Measurements from ENCODE around the gene ADNP.

ADNP gene

DNA sequence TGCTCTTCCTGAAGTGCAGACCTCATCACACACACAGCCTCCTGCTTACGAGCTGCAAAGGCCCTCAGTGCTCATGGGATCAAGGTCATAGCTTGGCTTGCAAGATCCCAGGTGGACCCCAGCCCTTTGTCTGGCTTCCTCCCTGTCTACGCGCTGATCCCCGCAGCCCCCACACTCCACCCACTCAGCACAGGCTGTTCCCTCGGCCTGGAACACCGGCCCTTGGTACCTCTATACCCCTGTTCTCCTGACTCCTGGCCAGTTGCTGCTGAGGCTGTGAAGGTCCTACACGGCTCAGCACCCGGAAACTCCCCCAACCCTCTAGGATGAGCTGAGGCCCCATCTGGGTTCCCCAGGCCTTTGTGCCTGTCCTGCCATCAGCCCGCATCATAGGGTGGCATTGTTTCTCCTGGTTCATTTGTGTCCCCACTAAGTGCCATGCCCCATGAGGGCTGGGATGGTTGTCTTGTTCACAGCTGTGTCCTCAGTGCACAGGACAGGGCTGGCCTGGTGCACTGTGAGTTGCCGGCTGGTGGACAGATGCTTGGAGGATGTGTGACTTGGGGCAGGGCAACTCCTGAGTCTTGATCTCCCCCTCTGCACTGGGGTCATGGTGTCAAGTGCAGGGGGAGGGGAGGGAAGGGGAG is 57.0 kb downstream of the ADNP start:
- FAIRE-seq (no peak), DNase-seq (ENCODE audit: low spot score) (no peak)

DNA sequence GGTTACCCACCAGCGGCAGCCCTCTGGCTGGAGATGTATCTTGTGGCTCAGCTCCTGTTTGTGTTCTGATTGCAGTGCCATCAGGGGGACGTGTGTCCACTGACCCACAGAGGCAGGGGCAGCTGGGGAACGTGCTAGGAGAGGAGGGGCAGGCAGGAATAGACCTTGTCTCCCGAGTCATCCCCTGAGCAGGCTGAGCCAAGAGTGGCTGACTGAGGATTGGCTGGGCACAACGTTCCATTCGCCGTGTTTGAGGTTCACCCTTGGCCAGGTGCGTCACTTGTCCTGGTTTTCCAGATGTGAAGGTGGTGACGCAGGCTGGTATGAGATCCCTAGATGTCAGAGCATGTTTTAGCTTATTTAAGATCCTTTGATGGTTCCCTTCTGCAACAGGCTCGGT is 57.7 kb downstream of the ADNP start:
- DNase-seq (ENCODE audit: low spot score): no peak
- FAIRE-seq: no peak

DNA sequence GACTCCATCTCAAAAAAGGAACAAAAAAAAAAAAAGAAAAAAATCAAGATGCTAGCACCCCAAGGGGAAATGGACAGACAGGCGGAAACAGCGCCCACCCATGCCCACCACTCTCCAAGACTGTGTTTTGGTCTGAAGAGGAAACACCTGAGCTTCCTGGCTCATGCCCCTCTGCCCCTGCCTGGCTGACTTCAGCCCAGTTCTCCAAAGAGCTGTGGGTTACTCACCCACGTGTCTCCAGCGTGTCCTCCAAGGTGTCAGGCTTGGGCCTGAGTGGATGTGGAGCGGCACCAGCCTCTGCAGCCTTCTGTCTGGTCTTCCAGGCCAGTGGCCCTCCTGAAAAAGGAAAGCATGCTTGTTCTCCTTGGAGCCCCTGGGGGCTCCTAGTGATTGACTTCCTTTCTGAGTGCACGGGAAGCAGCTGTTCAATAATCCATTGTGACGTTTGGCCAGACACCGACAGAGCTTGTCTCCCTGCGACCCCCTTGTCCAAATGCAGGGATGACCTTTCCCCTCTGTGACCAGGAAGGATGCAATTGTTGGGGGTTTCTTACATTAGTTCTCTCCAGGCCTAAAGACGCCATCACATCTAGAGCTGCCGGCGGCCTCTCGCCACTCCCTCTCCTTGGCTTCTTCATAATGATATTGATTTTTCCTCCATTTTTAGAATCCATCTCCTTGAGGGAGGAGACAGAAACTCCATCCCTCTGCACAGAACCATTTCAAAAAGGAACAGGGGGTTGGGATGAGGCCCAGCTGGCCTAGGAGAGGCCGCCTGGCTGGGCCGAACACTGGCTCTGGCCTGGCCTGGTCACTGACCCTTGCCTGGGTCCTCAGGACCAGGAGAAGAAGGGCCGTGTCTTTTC is 58.4 kb downstream of the ADNP start:
- DNase-seq (ENCODE audit: low spot score) (no peak), FAIRE-seq (no peak)

DNA sequence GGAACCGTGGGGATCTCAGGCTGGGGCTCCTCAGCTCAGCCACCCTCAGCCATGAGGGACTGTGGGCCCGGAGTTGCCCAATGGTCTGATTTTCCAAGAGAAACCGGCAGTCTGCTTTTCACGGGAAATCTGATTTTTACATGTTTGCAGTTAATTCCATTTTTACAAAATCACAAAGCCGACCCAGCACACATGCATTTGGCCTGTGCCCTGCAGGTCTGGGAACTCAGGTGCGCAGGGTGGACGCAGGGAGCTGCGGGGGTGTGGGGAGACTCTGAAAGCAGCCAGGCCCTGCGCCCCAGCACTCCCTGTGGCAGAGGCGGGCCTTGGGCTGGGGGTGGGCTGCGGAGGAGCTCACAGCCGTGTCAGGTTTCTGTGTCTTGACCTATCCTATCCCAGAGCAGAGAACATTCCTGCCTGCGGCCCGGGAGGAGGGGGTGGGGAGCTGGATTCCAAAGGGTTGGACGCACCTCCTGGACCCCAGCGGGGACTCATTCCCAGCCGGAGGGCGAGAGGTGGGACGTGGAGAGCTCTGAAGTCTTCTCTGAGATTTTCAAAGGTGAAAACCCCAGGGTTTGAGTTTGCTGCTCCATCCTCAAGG is 60.6 kb downstream of the ADNP start:
- DNase-seq (ENCODE audit: low spot score) (no peak), FAIRE-seq (no peak)

DNA sequence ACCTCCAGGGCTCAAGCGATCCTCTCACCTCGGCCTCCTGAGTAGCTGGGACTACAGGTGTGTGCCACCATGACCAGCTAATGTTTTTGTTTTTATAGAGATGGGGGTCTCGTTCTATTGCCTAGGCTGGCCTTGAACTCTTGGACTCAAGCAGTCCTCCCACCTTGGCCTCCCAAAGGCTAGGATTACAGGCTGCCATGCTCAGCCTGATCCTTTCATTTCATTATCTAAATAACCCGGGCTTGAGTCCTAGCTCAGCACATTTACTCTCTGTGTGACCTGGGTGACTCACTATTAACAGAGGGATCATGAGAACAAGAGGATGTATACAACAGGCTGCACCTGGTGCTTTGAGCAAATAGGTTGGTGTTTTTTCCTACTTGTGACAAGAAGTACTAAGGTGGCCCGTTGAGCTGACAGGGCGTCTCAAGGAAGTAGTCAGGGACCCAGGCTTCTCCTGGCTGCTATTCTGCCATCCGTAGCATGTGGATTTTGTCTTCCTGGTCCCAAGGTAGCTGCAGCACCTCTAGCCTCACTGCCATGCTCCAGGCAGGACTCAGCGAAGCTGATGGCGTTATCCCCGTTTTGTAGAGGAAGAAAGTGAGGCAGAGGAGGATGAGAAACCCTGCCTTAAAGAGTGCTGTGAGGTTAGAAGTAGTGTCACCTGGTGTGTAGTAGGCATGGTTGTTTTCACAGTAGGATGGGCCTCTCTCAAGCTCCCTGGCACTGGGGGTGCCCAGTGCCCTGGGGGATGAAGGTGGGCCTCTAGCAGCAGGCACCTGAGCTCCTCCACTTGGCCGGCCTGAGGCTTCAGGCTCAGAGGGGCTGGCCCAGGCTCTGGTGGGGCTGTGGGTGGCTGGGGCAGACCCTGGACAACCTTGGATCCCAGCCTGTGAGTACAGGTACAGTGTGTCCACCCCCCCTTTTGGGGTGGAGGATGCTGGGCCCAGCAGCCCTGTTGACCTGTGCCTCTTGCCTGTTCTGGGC is 62.4 kb downstream of the ADNP start:
- FAIRE-seq (no peak), DNase-seq (ENCODE audit: low spot score) (no peak)

DNA sequence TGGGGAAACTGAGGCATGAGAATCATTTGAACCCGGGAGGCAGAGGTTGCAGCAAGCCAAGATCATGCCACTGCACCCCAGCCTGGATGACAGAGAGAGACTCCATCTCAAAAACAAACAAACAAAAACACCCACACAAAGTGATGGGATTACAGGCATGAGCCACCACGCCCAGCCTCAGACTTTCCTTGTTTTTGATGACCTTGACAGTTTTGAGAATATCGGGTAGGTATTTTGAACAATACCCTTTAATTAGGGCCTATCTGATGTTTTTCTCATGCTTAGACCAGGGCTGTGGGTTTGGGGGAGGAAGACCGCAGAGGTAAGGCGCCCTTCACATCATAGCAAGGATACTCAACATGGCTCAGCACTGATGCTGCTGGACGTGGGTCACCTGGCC is 63.4 kb downstream of the ADNP start:
- DNase-seq (ENCODE audit: low spot score) (no peak), FAIRE-seq (no peak)

DNA sequence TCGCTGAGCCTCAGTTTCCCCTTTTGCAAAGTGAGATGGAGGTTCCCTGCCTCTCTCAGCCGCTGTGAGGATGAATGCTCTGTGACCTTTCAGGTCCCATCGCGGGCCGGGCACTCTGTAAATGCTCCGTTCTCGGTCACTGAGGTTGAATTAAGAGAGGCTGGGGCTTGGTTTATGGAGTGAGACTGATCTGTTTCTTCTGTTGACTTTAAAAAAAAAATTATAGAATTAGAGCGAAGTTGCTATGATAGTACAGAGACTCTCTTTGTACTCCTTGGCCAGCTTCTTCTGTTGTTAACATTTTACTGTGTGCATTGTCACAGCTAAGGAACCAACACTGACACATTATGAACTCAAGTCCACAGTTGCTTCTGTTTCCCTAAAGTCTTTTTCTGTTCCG is 64.4 kb downstream of the ADNP start:
- no peak for DNase-seq (ENCODE audit: low spot score)

DNA sequence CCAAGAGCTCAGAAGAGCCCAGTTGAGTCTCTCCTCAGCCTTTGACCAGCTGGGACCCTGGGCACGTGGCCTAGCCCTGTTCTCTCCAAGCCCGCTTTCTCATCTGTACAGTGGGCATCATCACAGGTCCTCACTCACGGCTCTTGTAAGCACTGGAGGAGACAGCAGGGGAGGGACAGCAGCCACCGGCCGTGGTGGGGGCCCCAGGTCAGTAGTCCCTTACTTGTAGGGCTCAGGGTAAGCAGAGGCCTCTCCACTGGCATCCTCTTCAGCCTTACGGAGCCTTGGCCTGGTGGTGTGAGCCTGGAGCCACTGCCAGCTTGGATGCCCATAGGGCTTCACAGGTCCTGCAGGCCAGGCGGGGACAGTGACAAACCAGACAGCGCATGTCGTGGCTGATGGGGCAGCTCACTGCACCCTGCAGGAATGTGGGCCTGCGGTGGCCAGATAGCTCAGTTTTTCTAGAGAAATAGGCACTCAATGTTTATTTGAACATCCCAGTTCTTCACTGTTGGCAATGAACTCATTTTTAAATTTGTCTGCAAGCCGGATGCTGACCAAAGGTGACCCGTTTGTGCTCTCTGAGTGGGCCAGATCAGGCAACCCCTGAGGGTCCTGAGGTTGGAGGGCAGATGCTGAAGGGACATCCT is 65.1 kb downstream of the ADNP start:
- FAIRE-seq: no peak
- no peak for DNase-seq (ENCODE audit: low spot score)

More for the DNA sequence above, 64.4 kb downstream of the ADNP start:
- no peak for FAIRE-seq

DNA sequence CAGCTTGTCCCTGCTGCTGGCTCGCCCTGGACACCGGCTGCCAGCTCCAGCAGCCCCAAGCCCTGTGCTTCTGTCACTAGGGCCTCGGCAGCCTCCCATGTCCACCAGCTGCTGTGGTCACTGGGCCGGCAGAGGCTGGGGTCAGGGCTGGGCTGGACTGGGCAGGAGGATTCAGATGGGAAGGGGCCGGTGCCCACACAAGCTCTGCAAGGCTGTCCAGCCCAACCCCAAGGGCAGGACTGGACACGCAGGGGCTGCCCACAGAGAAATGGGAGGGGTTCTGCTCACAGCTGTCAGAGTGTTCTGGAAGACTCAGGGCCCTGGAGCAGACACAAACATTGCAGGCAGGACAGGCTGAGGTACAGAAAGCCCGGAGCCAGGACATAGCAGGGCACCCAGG is 65.6 kb downstream of the ADNP start:
- FAIRE-seq (no peak), DNase-seq (ENCODE audit: low spot score) (no peak)

DNA sequence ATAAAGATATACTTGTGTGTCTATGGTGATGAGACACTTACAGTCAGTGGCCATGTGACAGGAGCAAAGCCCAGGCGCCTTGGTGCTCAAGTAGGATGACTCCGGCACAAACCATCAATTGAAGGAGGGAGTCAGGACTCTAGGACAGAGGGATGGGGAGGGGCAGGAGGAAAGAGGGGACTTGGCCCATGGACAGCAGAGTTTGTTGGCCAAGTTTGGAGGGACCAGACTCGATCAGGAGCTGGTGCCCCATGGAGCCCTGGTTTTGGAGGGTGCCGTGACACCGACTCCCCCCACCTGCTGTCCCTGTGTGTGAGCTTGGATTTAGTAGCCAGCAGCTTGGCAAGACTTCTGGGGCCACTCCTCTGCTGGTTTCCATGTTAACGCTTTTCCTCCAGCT is 66.1 kb downstream of the ADNP start:
- FAIRE-seq: no peak
- no peak for DNase-seq (ENCODE audit: low spot score)

DNA sequence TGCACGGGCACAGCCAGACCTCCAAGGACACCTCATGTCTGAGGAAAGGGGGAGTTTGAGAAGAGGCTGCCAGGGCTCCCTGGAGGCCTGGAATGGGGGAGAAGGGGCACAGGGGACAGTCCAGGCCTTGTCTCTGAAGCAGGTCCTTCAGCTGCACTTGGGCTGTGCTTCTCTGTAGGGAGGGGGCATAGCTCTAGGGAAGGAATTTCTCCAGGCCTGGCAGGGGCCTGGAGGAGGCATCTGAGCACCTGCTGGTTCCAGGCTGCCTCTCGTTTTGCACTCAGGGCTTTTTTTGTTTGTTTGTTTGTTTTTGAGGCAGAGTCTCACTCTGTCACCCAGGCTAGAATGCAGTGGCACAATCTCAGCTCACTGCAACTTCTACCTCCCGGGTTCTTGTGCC is 68.7 kb downstream of the ADNP start:
- FAIRE-seq (no peak), DNase-seq (ENCODE audit: low spot score) (no peak)

DNA sequence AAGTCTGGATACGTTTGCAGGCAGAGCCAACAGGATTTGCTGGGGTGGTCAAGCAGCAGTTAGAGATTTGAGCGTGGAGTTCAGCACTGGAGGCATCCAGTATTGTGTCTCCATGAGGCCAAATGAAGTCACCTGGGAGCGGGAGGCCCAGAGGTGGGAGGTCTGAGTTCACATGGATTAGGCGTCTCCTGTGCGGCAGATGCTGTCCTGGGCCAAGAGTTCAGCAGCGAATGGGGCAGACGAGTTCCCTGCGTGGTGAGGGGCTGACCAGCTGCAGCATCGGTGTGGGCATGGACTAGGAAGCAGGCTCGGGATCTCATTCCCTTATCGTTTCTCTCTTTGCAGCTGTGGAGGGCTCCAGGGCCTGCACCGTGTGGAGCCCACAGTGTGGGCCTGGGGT is 70.2 kb downstream of the ADNP start:
- FAIRE-seq (no peak), DNase-seq (ENCODE audit: low spot score) (no peak)

DNA sequence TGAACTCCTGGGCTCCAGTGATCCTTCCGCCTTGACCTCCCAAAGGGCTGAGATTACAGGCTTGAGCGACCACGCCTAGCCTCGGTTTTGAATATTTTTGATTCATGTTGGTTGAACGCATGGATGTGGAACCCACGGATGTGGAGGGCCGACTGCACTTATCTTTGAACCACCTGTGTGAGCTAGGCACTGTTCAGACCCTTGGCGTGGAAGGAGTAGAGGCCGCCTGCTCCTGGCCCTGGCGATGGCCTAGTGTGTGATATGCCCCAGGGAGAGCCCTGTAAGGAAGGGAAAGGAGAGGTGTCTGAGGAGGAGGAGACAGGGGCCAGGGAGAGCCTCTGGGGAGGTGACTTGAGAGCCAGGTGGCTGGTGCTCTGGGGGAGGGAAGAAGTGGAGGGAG is 72.1 kb downstream of the ADNP start:
- FAIRE-seq: no peak

DNA sequence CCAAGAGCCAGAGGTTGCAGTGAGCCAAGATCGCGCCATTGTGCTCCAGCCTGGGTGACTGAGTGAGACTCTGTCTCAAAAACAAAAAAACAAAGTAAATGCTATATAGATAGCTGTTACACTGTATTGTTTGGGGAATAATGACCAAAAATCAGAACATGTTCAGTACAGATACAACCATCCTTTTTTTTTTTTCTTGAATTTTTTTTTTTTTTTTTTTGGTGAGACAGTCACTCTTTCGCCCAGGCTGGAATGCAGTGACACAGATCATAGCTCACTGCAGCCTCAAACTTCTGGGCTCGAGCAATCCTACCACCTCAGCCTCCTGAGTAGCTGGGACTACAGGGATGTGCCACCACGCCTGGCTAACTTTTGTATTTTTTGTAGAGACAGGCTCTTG is 72.7 kb downstream of the ADNP start:
- FAIRE-seq: no peak
- no peak for DNase-seq (ENCODE audit: low spot score)

More for the DNA sequence above, 72.1 kb downstream of the ADNP start:
- no peak for DNase-seq (ENCODE audit: low spot score)

DNA sequence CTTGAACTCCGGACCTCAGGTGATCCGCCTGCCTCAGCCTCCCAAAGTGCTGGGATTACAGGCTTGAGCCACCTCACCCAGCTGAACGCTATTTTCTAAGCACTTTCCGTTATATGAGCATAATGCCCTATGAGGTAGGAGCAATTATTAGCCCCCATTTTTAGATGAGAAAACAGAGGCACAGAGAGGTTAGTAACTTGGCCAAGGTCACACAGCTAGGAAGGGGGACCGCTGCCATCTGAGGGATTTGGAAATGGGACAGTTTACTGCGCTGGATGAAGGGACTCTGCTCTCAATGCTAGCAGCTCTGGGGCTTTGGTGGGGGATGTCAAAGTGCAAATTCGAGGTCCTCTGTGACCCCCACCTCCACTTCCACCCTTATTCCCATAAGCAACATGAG is 73.9 kb downstream of the ADNP start:
- DNase-seq (ENCODE audit: low spot score) (no peak), FAIRE-seq (no peak)

DNA sequence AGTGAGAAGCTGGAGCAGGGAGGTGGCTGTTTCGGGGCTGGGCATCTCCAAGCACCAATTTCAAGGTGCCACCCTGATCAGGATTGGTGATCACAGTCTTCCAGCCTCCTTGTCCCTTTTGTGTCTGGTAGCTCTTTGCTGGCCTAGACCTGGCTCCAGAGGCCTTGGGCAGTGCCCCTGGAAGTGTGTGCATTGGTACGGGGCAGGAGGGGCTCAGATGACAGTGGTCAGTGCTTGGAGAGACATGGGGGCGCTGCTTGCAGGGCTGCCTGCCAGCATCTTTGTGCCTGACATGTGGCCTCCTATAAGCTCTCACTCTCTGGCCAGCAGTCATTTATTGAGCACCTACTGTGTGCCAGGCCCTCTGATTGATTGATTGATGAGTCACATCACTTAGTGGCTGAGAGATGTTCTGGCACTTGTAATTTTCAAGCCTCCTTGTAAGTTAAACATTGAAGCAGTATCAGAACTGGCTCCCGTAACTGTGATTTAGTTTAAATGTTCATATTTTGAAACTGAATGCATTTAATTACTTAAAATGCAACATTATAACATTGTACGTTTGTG is 74.7 kb downstream of the ADNP start:
- DNase-seq (ENCODE audit: low spot score) (no peak), FAIRE-seq (no peak)

DNA sequence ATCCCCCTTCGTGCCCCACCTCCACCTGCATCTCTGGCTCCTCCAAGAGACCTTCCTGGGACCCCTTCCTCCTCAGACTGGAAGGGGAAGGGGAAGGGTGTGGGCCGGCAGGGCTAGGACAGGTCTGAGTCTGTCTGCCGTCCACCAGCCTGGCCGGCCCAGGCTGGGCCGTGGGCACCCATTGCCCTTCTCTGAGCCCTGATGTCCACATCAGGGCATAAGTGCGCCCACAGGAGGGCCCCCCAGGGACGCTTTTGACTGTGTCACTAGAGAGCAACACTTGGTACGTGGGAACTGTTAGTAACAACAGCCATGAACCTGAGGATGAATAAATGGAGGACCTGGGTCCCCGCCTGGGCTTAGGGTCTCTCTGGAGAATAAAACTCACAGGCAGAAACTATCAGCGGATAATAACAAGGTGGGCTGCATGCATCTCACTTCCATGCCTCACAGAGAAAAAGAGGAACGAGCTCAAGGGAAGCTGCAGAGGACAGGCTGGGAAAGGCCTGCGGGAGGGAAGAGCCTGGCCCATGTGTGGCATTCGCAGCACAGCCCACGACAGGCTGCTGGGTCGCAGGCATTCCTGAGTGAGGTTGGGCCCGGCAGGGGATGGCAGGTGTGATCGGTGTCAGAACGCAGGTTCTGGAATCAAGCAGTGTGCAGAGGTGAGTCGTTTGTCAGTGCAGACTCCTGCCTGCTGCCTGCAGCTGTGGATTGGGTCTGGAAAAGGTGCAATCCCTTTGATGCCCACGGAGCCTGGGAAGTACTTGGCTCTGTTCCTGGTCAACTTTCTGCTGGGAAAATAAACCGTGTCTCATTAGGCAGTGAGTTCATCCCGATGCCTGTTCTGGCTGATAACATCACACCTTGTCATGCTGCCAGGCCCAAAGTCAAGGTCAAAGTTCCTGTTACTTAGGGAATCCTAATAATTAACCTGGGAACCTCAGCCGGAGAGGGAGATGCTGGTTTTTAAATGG is 75.5 kb downstream of the ADNP start:
- FAIRE-seq (no peak), DNase-seq (ENCODE audit: low spot score) (peak; percentile 52)

DNA sequence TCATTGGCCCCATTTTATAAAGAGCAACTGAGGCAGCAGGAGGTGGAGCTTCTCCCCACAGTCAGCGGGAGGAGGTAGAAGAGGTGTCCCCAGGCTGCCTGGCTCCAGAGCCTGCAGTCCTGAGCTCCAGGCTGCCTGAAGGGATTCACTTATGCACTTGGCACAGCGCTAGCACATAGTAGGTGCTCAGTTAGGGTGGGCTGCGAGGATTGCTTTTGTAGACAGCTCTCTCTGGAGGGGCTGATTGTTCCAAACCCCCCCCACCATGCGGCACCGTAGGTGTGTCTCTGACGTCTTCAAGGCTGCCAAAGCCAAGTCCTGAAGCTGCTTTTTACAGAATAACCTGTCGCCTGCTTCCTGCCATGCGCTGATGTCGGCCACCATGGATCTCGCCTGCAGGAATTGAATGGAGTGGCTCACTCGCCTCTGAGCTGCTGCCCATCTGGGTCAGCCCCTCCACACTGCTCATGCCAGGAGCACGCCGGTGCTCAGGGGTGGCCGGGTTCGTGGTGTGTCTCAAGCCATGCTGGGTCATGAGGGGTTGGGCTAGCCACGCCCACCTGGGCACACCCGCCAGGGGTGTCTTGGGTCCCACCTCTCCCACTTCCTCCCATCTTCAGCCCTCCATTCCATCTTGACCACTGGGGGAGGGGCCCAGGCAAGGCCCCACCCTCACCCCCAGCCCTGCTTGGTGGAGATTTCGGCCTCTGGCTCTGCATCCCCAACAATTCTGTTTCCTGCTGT is 76.6 kb downstream of the ADNP start:
- no peak for FAIRE-seq
- no peak for DNase-seq (ENCODE audit: low spot score)

DNA sequence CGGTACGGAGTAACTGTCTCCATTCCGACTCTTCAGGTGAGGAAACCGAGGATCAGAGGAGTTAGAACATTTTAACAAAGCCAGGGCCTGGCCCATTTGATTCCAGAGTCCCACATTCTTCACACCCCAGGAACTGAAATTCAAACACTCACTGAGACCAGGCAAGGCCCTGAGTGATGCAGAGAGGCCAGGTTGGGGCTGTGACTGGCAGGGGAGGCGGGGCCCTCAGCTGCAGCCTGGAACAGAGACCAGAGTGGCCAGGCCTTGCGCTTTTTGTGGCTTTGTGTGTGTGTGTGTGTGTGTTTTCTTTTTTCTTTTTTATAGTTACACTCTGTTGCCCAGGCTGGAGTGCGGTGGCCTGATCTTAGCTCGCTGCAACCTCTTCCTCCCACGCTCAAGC is 79.2 kb downstream of the ADNP start:
- DNase-seq (ENCODE audit: low spot score) (no peak), FAIRE-seq (no peak)
